Liver (tissue), 3 donors: Measurements from ENCODE around the gene TCF25.

Experiments used
- EGR1 ChIP-seq, 2 donors: IDR thresholded peaks; 2 replicates each; pipeline ENCODE4 v1.6.1; 2016 to 2018; ENCODE audit warnings: antibody characterized with exemption in 2 of 2, low read depth in 2 of 2
- FOXA2 ChIP-seq: IDR thresholded peaks from 2 replicates; pipeline ENCODE4 v1.6.1; 2016; ENCODE audit warnings: antibody characterized with exemption
- NR2F2 ChIP-seq: IDR thresholded peaks from 2 replicates; pipeline ENCODE4 v1.6.1; 2016; ENCODE audit warnings: antibody characterized with exemption
- REST ChIP-seq: IDR thresholded peaks from 2 replicates; pipeline ENCODE4 v1.6.1; 2016; ENCODE audit warnings: antibody characterized with exemption, mild to moderate bottlenecking
- TAF1 ChIP-seq: conservative IDR thresholded peaks from 2 replicates; pipeline ENCODE4 v1.6.1; 2016; ENCODE audit warnings: antibody characterized with exemption, mild to moderate bottlenecking
- YY1 ChIP-seq: IDR thresholded peaks from 2 replicates; pipeline ENCODE4 v1.6.1; 2016; ENCODE audit warnings: antibody characterized with exemption, mild to moderate bottlenecking
- TF ChIP-seq, protein P1 (sequence below): fragments of 150-350 bp; IDR thresholded peaks from 2 replicates; pipeline ENCODE4 v1.5.1; 2017; ENCODE audit warnings: improper control_type of control experiment, low read depth, low read length; ENCODE audit not compliant: missing input control
- donor health status: healthy.
- donor health status: healthy.

- no peak for TF ChIP-seq FOXA2
- no peak for TF ChIP-seq NR2F2
- TF ChIP-seq, protein P1, sequence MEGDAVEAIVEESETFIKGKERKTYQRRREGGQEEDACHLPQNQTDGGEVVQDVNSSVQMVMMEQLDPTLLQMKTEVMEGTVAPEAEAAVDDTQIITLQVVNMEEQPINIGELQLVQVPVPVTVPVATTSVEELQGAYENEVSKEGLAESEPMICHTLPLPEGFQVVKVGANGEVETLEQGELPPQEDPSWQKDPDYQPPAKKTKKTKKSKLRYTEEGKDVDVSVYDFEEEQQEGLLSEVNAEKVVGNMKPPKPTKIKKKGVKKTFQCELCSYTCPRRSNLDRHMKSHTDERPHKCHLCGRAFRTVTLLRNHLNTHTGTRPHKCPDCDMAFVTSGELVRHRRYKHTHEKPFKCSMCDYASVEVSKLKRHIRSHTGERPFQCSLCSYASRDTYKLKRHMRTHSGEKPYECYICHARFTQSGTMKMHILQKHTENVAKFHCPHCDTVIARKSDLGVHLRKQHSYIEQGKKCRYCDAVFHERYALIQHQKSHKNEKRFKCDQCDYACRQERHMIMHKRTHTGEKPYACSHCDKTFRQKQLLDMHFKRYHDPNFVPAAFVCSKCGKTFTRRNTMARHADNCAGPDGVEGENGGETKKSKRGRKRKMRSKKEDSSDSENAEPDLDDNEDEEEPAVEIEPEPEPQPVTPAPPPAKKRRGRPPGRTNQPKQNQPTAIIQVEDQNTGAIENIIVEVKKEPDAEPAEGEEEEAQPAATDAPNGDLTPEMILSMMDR, result no peak
- TF ChIP-seq YY1, result no peak
- TF ChIP-seq REST, result no peak
- TF ChIP-seq EGR1 (IDR thresholded peaks at IDR 0.05; ENCODE audit: low read depth in 2 of 2), result no peak
- no peak for TF ChIP-seq TAF1
Measured at GRCh38 chr16:89844739-89845339, 28.6 kb upstream of the TCF25 start.
